Measurements from ENCODE around the gene RHOB.
"Not testable (repeated sequence)": the region's sequence is repeated elsewhere in the genome, so short reads cannot be mapped to it uniquely, and the experiment has no call there.

Gene RHOB

GRCh38 chr2:20488782-20489181, 41.9 kb downstream of the RHOB start:
- Histone ChIP-seq H3K4me3 (ENCODE audit: low read depth, low read length) (no peak overlapping the region), H3K9me3 (ENCODE audit: severe bottlenecking) (no peaks in the 10 kb centered on the region), H3K27me3 (ENCODE audit: insufficient read depth, low read depth, severe bottlenecking) (no peaks in the 10 kb centered on the region), H3K27ac (no peak overlapping the region), H3K36me3 (no peaks in the 10 kb centered on the region)
- no peak for DNase-seq
- TF ChIP-seq CTCF (IDR thresholded peaks at IDR 0.05; ENCODE audit: low read depth, low read length): no peak

- Histone ChIP-seq H3K9me3 (ENCODE audit: severe bottlenecking) (no peaks in the 10 kb centered on the region), H3K36me3 (no peaks in the 10 kb centered on the region), H3K27ac (no peak overlapping the region), H3K27me3 (ENCODE audit: insufficient read depth, low read depth, severe bottlenecking) (no peaks in the 10 kb centered on the region), H3K4me3 (ENCODE audit: low read depth, low read length) (no peak overlapping the region)
- no peak for TF ChIP-seq CTCF (IDR thresholded peaks at IDR 0.05; ENCODE audit: low read depth, low read length)
- DNase-seq: no peak
These were observed 43.7 kb downstream of the RHOB start for GRCh38 chr2:20490300-20491181.

GRCh38 chr2:20491739-20492531, 45.1 kb downstream of the RHOB start:
- Histone ChIP-seq H3K27me3 (ENCODE audit: insufficient read depth, low read depth, severe bottlenecking) (no peaks in the 10 kb centered on the region), H3K36me3 (no peaks in the 10 kb centered on the region), H3K4me3 (ENCODE audit: low read depth, low read length) (no peak overlapping the region), H3K9me3 (ENCODE audit: severe bottlenecking) (no peaks in the 10 kb centered on the region), H3K27ac (no peak overlapping the region)
- no peak for TF ChIP-seq CTCF (IDR thresholded peaks at IDR 0.05; ENCODE audit: low read depth, low read length)
- no peak for DNase-seq

GRCh38 chr2:20493095-20493494, 46.2 kb downstream of the RHOB start:
- H3K9me3 ChIP-seq (ENCODE audit: severe bottlenecking); H3K27me3 ChIP-seq (ENCODE audit: insufficient read depth, low read depth, severe bottlenecking); H3K4me3 ChIP-seq (ENCODE audit: low read depth, low read length); H3K27ac ChIP-seq; H3K36me3 ChIP-seq; DNase-seq: not testable (repeated sequence)

GRCh38 chr2:20494241-20494640, 47.4 kb downstream of the RHOB start:
- Histone ChIP-seq H3K27ac (no peak overlapping the region), H3K27me3 (ENCODE audit: insufficient read depth, low read depth, severe bottlenecking) (no peaks in the 10 kb centered on the region), H3K9me3 (ENCODE audit: severe bottlenecking) (no peaks in the 10 kb centered on the region), H3K4me3 (ENCODE audit: low read depth, low read length) (no peak overlapping the region), H3K36me3 (no peaks in the 10 kb centered on the region)
- no peak for DNase-seq
- TF ChIP-seq CTCF (IDR thresholded peaks at IDR 0.05; ENCODE audit: low read depth, low read length): no peak

All from WERI-Rb-1 (cell line).